Measurements from ENCODE around the gene IRAK1BP1. TPM values are rescaled to one million over a fixed set of nuclear protein-coding genes. Genes with fewer than 3 reads are reported as not detected.
A peak's percentile ranks its signal among the peaks of the same experiment; 100 is the strongest.
"Not testable (repeated sequence)": the region's sequence is repeated elsewhere in the genome, so short reads cannot be mapped to it uniquely, and the experiment has no call there.

The IRAK1BP1 gene
- total RNA-seq, 1 experiment from 2014 or later, result 2.2 TPM

DNA sequence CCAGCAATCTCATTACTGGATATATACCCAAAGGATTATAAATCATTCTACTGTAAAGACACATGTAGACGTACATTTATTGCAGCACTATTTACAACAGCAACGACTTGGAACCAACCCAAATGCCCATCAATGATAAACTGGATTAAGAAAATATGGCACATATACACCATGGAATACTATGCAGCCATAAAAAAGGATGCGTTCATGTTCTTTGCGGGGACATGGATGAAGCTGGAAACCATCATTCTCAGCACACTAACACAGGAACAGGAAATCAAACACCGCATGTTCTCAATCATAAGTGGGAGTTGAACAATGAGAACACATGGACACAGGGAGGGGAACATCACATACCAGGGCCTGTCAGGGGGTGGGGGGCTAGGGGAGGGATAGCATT, 22.6 kb downstream of the IRAK1BP1 start:
- not testable (repeated sequence) for DNase-seq (ENCODE audit: low read depth)

DNA sequence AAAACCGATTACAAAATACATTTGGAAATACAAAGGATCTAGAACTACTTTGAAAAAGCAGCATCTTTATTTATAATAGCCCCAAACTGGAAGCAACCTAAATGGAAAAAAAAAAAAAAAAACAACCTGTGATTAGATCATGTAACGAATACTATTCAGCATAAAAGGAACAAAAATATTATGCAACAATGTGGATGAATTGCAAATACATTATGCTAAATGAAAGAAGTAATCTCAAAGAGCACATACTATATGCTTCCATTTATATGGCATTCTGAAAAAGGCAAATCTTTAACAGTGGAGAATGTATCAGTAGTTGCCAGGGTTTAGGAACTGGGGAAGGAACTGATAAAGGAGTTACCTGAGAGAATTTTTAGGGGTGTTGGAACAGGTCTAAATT, 28.9 kb downstream of the IRAK1BP1 start:
- no peak for DNase-seq (ENCODE audit: low read depth)

GRCh38 chr6:78908621-78909020, 41.3 kb downstream of the IRAK1BP1 start:
- DNase-seq (ENCODE audit: low read depth), result no peak

DNA sequence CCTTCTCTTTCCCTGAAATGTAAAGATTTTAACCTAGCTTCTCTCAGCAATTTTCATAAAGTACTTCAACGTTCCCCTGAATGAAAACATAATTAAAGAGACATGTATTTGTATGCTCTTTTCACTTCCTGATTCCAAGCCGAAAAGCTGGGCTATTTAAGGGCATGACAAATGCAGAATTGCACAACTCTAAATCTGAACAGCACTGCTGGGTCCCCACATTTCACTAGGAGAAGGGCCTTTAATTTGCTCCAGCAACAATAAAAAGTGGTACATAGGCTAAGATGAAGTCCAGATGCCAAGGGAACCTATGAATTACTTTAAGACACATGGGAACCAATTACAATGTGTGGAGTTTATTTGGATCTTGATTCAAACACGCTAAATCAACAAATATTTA, 42.0 kb downstream of the IRAK1BP1 start:
- no peak for DNase-seq (ENCODE audit: low read depth)

GRCh38 chr6:78910010-78910409, 42.7 kb downstream of the IRAK1BP1 start:
- DNase-seq (ENCODE audit: low read depth), result no peak

GRCh38 chr6:78910591-78911171, 43.3 kb downstream of the IRAK1BP1 start:
- no peak for DNase-seq (ENCODE audit: low read depth)

- DNase-seq (ENCODE audit: low read depth), result no peak
Observed at GRCh38 chr6:78911218-78911940, 44.0 kb downstream of the IRAK1BP1 start.

GRCh38 chr6:78916411-78916810, 49.1 kb downstream of the IRAK1BP1 start:
- DNase-seq (ENCODE audit: low read depth), result no peak

- DNase-seq (ENCODE audit: low read depth), result no peak
Observed at GRCh38 chr6:78917788-78918187, 50.4 kb downstream of the IRAK1BP1 start.

DNA sequence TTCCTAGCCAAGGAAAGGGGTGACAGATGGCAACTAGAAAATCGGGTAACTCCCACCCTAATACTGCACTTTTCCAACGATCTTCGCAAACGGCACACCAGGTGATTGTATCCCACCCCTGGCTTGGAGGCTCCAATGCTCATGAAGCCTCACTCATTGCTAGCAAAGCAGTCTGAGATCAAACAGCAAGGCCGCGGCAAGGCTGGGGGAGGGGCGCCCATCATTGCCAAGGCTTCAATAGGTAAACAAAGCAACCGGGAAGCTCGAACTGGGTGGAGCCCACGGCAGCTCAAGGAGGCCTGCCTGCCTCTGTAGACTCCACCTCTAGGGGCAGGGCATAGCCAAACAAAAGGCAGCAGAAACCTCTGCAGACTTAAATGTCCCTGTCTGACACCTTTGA, 53.8 kb downstream of the IRAK1BP1 start:
- not testable (repeated sequence) for DNase-seq (ENCODE audit: low read depth)

- no peak for DNase-seq (ENCODE audit: low read depth)
Observed at GRCh38 chr6:78925317-78925716, 58.0 kb downstream of the IRAK1BP1 start.

GRCh38 chr6:78935553-78935952, 68.2 kb downstream of the IRAK1BP1 start:
- DNase-seq (ENCODE audit: low read depth), result no peak

DNA sequence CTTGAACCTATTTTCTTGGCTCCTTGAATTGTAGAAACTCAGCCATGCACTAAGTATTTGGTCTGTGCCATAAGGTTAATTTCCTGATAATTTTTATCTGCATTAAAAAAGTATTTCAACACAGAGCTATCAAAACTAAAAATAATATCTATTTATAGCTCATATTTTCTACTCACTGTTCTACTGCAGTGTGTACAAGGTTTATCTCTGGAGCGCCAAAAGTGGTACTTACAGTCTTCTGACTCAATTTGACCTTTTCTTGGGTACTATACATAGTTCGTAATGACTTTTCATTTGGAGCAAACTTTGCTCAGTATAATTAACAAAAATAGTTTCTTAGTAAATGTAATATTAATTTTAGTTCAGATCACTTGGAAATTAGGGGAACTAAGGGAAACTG, 69.2 kb downstream of the IRAK1BP1 start:
- no peak for DNase-seq (ENCODE audit: low read depth)

GRCh38 chr6:78942446-78942845, 75.1 kb downstream of the IRAK1BP1 start:
- DNase-seq (ENCODE audit: low read depth), result no peak

- peak; percentile 64 for DNase-seq (ENCODE audit: low read depth)
Observed at GRCh38 chr6:78947529-78947928, 80.2 kb downstream of the IRAK1BP1 start.

GRCh38 chr6:78947962-78948361, 80.6 kb downstream of the IRAK1BP1 start:
- peak; percentile 85 for DNase-seq (ENCODE audit: low read depth)

DNA sequence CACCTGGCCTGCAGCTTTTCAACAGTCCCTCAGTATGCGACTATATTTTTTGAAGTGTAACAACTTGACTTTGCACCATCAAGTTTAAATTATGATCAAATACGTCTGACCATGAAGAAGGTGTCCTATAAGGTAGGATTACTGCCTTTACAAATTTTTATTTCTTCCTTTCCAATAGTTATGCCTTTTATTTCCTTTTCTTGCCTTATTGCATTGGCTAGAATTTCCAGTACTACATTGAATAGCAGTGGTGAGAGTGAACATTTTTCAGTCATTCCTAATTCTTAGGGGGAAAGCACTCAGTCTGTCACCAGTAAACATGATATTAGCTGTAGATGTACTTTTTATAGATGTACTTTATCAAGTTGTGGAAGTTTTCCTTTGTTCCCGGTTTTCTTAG, 81.4 kb downstream of the IRAK1BP1 start:
- DNase-seq (ENCODE audit: low read depth), result no peak

DNA sequence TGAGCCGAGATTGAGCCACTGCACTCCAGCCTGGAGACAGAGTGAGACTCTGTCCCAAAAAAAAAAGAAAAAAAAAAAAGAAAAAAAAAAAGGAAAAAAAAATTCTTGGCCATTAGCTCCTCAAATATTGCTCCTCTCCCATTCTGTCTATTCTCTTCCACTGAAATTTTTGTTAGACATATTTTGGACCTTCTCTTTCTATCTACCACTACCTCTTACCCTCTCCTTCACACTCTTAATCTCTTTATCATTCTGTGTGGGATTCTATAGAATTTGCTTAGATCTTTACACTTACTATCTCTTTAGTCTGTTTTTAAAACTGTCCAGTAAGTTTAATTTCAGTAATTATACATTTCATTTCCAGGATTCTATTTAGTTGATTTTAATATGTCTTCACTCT, 85.0 kb downstream of the IRAK1BP1 start:
- no peak for DNase-seq (ENCODE audit: low read depth)

Other genes starting within 250 kb of the IRAK1BP1 start
- 13.3 and 17.8 TPM in 2 replicates for gene PHIP, start 210.7 kb downstream of the IRAK1BP1 start, total RNA-seq (2014; rRNA removed; shearing (Covaris generic))